ENCODE measurements around the gene BCKDK. TPM values are rescaled to one million over a fixed set of nuclear protein-coding genes. Genes with fewer than 3 reads are reported as not detected.

The BCKDK gene
- total RNA-seq, 2 donors from 2014 or later, result 52.0 to 62.3 TPM

GRCh38 chr16:31106509-31107464 lies 1.4 kb upstream of the BCKDK start:
- Histone ChIP-seq H3K4me3 (no peak overlapping the region), H3K9me3 (no peaks in the 10 kb centered on the region), H3K36me3 (peaks cover 23% of the 10 kb centered on the region), H3K27ac (no peak overlapping the region), H3K27me3 (no peaks in the 10 kb centered on the region), H3K4me1 (peaks cover 0 to 24% of the 10 kb centered on the region in 2 donors)
- TF ChIP-seq CTCF (IDR thresholded peaks at IDR 0.05), result no peak
- DNase-seq (ENCODE audit: low spot score), result no peak

- H3K27me3 ChIP-seq, result no peaks in the 10 kb centered on the region
- peak overlapping the region in 1 of 2 donors; percentile 87 for H3K27ac ChIP-seq
- no peaks in the 10 kb centered on the region for H3K9me3 ChIP-seq
- peaks cover 0 to 28% of the 10 kb centered on the region in 2 donors for H3K4me1 ChIP-seq
- DNase-seq (ENCODE audit: low spot score), result no peak
- no peak for TF ChIP-seq CTCF (IDR thresholded peaks at IDR 0.05)
- H3K4me3 ChIP-seq, result no peak overlapping the region
- peaks cover 29% of the 10 kb centered on the region for H3K36me3 ChIP-seq
These were observed 720 bp upstream of the BCKDK start for GRCh38 chr16:31107465-31107867.

GRCh38 chr16:31108794-31109558 lies 790 bp downstream of the BCKDK start:
- peaks cover 0 to 43% of the 10 kb centered on the region in 2 donors for H3K4me1 ChIP-seq
- no peak for TF ChIP-seq CTCF (IDR thresholded peaks at IDR 0.05)
- H3K9me3 ChIP-seq, result no peaks in the 10 kb centered on the region
- H3K27me3 ChIP-seq, result no peaks in the 10 kb centered on the region
- peaks cover 29% of the 10 kb centered on the region for H3K36me3 ChIP-seq
- DNase-seq (ENCODE audit: low spot score), result no peak
- peak overlapping the region; percentile 87 to 92 for H3K27ac ChIP-seq
- peak overlapping the region; percentile 75 to 90 for H3K4me3 ChIP-seq

GRCh38 chr16:31109622-31110021 lies 1.4 kb downstream of the BCKDK start:
- no peak for TF ChIP-seq CTCF (IDR thresholded peaks at IDR 0.05)
- Histone ChIP-seq H3K36me3 (peaks cover 29% of the 10 kb centered on the region), H3K27ac (peak overlapping the region in 1 of 2 donors; percentile 92), H3K4me1 (peaks cover 0 to 46% of the 10 kb centered on the region in 2 donors), H3K4me3 (no peak overlapping the region), H3K27me3 (no peaks in the 10 kb centered on the region), H3K9me3 (no peaks in the 10 kb centered on the region)
- DNase-seq (ENCODE audit: low spot score), result no peak

- no peak for DNase-seq (ENCODE audit: low spot score)
- no peak overlapping the region for H3K27ac ChIP-seq
- no peak for TF ChIP-seq CTCF (IDR thresholded peaks at IDR 0.05)
These were observed 2.2 kb downstream of the BCKDK start for GRCh38 chr16:31110106-31111034.

More at GRCh38 chr16:31110106-31111034, 2.2 kb downstream of the BCKDK start:
- Histone ChIP-seq H3K4me3 (no peak overlapping the region), H3K9me3 (no peaks in the 10 kb centered on the region), H3K36me3 (peaks cover 29% of the 10 kb centered on the region), H3K4me1 (peaks cover 0 to 46% of the 10 kb centered on the region in 2 donors), H3K27me3 (no peaks in the 10 kb centered on the region)
